ENCODE measurements around the gene KLF9. TPM values are rescaled to one million over a fixed set of nuclear protein-coding genes. Genes with fewer than 3 reads are reported as not detected.
A peak's percentile ranks its signal among the peaks of the same experiment; 100 is the strongest.

Gene KLF9
- total RNA-seq, 1 experiment from 2014 or later, result 0.44 TPM

GRCh38 chr9:70418822-70419555, 4.5 kb upstream of the KLF9 start:
- Histone ChIP-seq H3F3A (ENCODE audit: low read length, unreplicated experiment) (no peaks in the 10 kb centered on the region), H3K9me3 (ENCODE audit: low read length) (no peaks in the 10 kb centered on the region), H3K4me1 (ENCODE audit: insufficient read depth, low read length) (peaks cover 28% of the 10 kb centered on the region), H2AFZ (ENCODE audit: low read length) (peak overlapping the region; percentile 86), H3K9me2 (replicated peaks; ENCODE audit: low read length) (no peaks in the 10 kb centered on the region), H3K79me2 (ENCODE audit: low read length) (no peaks in the 10 kb centered on the region), H4K20me1 (ENCODE audit: low read length) (no peaks in the 10 kb centered on the region), H3K36me3 (ENCODE audit: low read depth, low read length) (no peaks in the 10 kb centered on the region), H3K9ac (ENCODE audit: low read length) (peak overlapping the region; percentile 58), H3K4me3 (ENCODE audit: low read length) (peak overlapping the region; percentile 67), H3K4me2 (ENCODE audit: low read length) (peak overlapping the region; percentile 97), H3K27me3 (ENCODE audit: low read length) (peaks cover 12% of the 10 kb centered on the region), H3K27ac (ENCODE audit: low read length) (peak overlapping the region; percentile 75)
- ATAC-seq (peak; percentile 55), DNase-seq (peak; percentile 81)
- ChIA-PET CTCF (interaction anchor here (0.6 kb wide), 1 partner anchor 13 kb away, joined by 3 read pairs; no protein-coding TSS in a partner anchor), POLR2A (ENCODE audit: unreplicated experiment) (interaction anchor here (0.7 kb wide), 1 partner anchor 12 kb away, joined by 4 read pairs; no protein-coding TSS in a partner anchor)
- intact Hi-C loops (cut with micrococcal nuclease), result loop anchor here (1.0 kb wide), 1 partner anchor 65 kb away; no protein-coding TSS in a partner anchor
- BruUV-seq (replicated peaks), result no TSS peak
- no peak for TF ChIP-seq CTCF (conservative IDR thresholded peaks at IDR 0.05; ENCODE audit: low read depth, low read length)
- no peak for TF ChIP-seq EZH2phosphoT487 (IDR thresholded peaks at IDR 0.05; ENCODE audit: borderline replicate concordance, low read length)
- no peak for TF ChIP-seq EZH2 (IDR thresholded peaks at IDR 0.05; ENCODE audit: low read length, unreplicated experiment)

GRCh38 chr9:70415476-70415875, 1.0 kb upstream of the KLF9 start:
- Histone ChIP-seq H3K9ac (ENCODE audit: low read length) (no peak overlapping the region), H3K4me2 (ENCODE audit: low read length) (no peak overlapping the region), H3K4me3 (ENCODE audit: low read length) (no peak overlapping the region), H4K20me1 (ENCODE audit: low read length) (no peaks in the 10 kb centered on the region), H3K9me3 (ENCODE audit: low read length) (no peaks in the 10 kb centered on the region), H3K79me2 (ENCODE audit: low read length) (no peaks in the 10 kb centered on the region), H3K4me1 (ENCODE audit: insufficient read depth, low read length) (peaks cover 23% of the 10 kb centered on the region), H3F3A (ENCODE audit: low read length, unreplicated experiment) (no peaks in the 10 kb centered on the region), H3K27me3 (ENCODE audit: low read length) (peaks cover 44% of the 10 kb centered on the region), H2AFZ (ENCODE audit: low read length) (no peak overlapping the region), H3K9me2 (replicated peaks; ENCODE audit: low read length) (no peaks in the 10 kb centered on the region), H3K27ac (ENCODE audit: low read length) (no peak overlapping the region), H3K36me3 (ENCODE audit: low read depth, low read length) (no peaks in the 10 kb centered on the region)
- no peak for TF ChIP-seq EZH2 (IDR thresholded peaks at IDR 0.05; ENCODE audit: low read length, unreplicated experiment)
- no peak for TF ChIP-seq CTCF (conservative IDR thresholded peaks at IDR 0.05; ENCODE audit: low read depth, low read length)
- TF ChIP-seq EZH2phosphoT487 (IDR thresholded peaks at IDR 0.05; ENCODE audit: borderline replicate concordance, low read length), result no peak
- no TSS peak for BruUV-seq (replicated peaks)
- DNase-seq (no peak), ATAC-seq (no peak)
- CTCF ChIA-PET, result no interaction called here
- POLR2A ChIA-PET (ENCODE audit: unreplicated experiment), result no interaction called here
- intact Hi-C loops (cut with micrococcal nuclease), result no loop called here

- Histone ChIP-seq H3K9ac (ENCODE audit: low read length) (no peak overlapping the region), H4K20me1 (ENCODE audit: low read length) (no peaks in the 10 kb centered on the region), H3K27ac (ENCODE audit: low read length) (no peak overlapping the region), H3K4me3 (ENCODE audit: low read length) (no peak overlapping the region), H2AFZ (ENCODE audit: low read length) (no peak overlapping the region), H3F3A (ENCODE audit: low read length, unreplicated experiment) (no peaks in the 10 kb centered on the region), H3K9me3 (ENCODE audit: low read length) (no peaks in the 10 kb centered on the region), H3K9me2 (replicated peaks; ENCODE audit: low read length) (no peaks in the 10 kb centered on the region), H3K27me3 (ENCODE audit: low read length) (peaks cover 47% of the 10 kb centered on the region), H3K4me2 (ENCODE audit: low read length) (no peak overlapping the region), H3K4me1 (ENCODE audit: insufficient read depth, low read length) (peaks cover 22% of the 10 kb centered on the region), H3K36me3 (ENCODE audit: low read depth, low read length) (no peaks in the 10 kb centered on the region), H3K79me2 (ENCODE audit: low read length) (no peaks in the 10 kb centered on the region)
- DNase-seq (no peak), ATAC-seq (no peak)
- TF ChIP-seq EZH2phosphoT487 (IDR thresholded peaks at IDR 0.05; ENCODE audit: borderline replicate concordance, low read length) (no peak), EZH2 (IDR thresholded peaks at IDR 0.05; ENCODE audit: low read length, unreplicated experiment) (no peak), CTCF (conservative IDR thresholded peaks at IDR 0.05; ENCODE audit: low read depth, low read length) (no peak)
- intact Hi-C loops (cut with micrococcal nuclease), result no loop called here
- BruUV-seq (replicated peaks), result no TSS peak
- ChIA-PET CTCF (no interaction called here), POLR2A (ENCODE audit: unreplicated experiment) (no interaction called here)
Observed at GRCh38 chr9:70415041-70415440, 584 bp upstream of the KLF9 start.
